GM13976 (cell line): ENCODE measurements around the gene RASA3.
"Not testable (repeated sequence)": the region's sequence is repeated elsewhere in the genome, so short reads cannot be mapped to it uniquely, and the experiment has no call there.

Experiments
- DNase-seq: peaks from one replicate; pipeline ENCODE4 v3.0.0; 2012; ENCODE audit warnings: low spot score
- in situ Hi-C: fragments of 300-500 bp; cut with MboI; formaldehyde crosslinking; loops from one replicate; pipeline ENCODE4 v1.12.0; 2022; ENCODE audit warnings: low sequenced_read_pairs, mixed read lengths, inconsistent platforms; ENCODE audit not compliant: unreplicated experiment
- TF ChIP-seq, protein P1 (sequence below): IDR thresholded peaks from 2 replicates; pipeline ENCODE4 v1.5.1; 2012; ENCODE audit warnings: borderline replicate concordance, mild to moderate bottlenecking; ENCODE audit not compliant: insufficient read depth; ENCODE audit errors: extremely low read depth, missing control alignments, control extremely low read depth

RASA3 gene

GRCh38 chr13:114121031-114121430, 11.4 kb downstream of the RASA3 start:
- TF ChIP-seq, protein P1, sequence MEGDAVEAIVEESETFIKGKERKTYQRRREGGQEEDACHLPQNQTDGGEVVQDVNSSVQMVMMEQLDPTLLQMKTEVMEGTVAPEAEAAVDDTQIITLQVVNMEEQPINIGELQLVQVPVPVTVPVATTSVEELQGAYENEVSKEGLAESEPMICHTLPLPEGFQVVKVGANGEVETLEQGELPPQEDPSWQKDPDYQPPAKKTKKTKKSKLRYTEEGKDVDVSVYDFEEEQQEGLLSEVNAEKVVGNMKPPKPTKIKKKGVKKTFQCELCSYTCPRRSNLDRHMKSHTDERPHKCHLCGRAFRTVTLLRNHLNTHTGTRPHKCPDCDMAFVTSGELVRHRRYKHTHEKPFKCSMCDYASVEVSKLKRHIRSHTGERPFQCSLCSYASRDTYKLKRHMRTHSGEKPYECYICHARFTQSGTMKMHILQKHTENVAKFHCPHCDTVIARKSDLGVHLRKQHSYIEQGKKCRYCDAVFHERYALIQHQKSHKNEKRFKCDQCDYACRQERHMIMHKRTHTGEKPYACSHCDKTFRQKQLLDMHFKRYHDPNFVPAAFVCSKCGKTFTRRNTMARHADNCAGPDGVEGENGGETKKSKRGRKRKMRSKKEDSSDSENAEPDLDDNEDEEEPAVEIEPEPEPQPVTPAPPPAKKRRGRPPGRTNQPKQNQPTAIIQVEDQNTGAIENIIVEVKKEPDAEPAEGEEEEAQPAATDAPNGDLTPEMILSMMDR, result no peak
- no peak for DNase-seq
- in situ Hi-C loops, result no loop called here

DNA sequence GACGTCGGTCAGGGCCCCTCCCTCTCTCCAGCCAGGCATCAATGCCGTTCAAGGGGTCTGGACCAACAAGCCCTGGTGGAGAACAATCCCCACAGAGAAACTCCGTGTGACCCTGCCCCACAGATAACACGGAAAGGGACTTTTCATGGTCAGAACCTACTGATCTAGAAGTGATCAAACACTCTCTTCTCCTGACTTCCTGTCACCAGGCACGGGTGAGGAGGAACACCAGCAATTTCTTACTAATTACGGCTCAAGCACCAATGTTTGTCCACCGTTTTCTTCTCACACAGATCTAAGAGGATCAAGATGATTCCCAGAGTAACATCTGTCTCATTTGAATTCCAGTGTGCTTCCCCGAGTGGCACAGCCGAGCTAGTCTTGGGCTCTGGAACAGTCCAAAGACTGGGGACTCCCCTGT, 11.8 kb downstream of the RASA3 start:
- DNase-seq, result no peak
- in situ Hi-C loops, result no loop called here
- TF ChIP-seq, protein P1, result no peak

- TF ChIP-seq, protein P1, result no peak
- in situ Hi-C loops, result no loop called here
- DNase-seq, result no peak
Measured at GRCh38 chr13:114119196-114119595, 13.2 kb downstream of the RASA3 start.

- in situ Hi-C loops, result no loop called here
- DNase-seq, result no peak
- TF ChIP-seq, protein P1, result no peak
Measured at GRCh38 chr13:114118511-114119123, 13.8 kb downstream of the RASA3 start.

GRCh38 chr13:114118086-114118485, 14.3 kb downstream of the RASA3 start:
- TF ChIP-seq, protein P1, result no peak
- DNase-seq, result no peak
- in situ Hi-C loops, result no loop called here

DNA sequence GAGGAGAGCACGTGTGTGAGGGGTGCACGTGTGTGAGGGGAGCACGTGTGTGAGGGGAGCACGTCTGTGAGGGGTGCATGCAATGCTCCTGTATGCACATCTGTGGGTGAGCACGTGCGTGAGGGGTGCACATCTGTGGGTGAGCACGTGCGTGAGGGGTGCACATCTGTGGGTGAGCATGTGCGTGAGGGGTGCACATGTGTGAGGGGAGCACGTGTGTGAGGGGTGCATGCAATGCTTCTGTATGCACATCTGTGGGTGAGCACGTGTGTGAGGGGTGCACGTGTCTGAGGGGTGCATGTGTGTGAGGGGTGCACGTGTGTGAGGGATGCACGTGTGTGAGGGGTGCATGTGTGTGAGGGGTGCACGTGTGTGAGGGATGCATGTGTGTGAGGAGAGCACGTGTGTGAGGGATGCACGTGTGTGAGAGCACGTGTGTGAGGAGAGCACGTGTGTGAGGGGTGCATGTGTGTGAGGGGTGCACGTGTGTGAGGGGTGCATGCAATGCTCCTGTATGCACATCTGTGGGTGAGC, 15.0 kb downstream of the RASA3 start:
- DNase-seq, in situ Hi-C loops: not testable (repeated sequence)

DNA sequence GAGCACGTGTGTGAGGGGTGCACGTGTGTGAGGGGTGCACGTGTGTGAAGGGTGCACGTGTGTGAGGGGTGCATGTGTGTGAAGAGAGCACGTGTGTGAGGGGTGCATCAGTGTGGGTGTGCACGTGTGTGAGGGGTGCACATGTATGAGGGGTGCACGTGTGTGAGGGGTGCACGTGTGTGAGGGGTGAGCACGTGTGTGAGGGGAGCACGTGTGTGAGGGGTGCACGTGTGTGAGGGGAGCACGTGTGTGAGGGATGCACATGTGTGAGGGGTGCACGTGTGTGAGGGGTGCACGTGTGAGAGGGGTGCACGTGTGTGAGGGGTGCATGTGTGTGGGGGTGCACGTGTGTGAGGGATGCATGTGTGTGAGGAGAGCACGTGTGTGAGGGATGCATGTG, 15.7 kb downstream of the RASA3 start:
- in situ Hi-C loops, result no loop called here

More for the DNA sequence above, 15.7 kb downstream of the RASA3 start:
- TF ChIP-seq, protein P1, result no peak
- DNase-seq, result no peak
